Retinal pigment epithelial cell (primary cell): ENCODE measurements around the gene CHKB.

Experiments
- DNase-seq: peaks from one replicate; pipeline ENCODE4 v3.0.0-alpha.2; 2010; ENCODE audit warnings: low read depth
- H3K4me3 ChIP-seq: 2 replicates; pipeline ENCODE4 v1.5.1; 2011; ENCODE audit warnings: mild to moderate bottlenecking, low read length, control low read depth, moderate library complexity
- CTCF ChIP-seq: conservative IDR thresholded peaks from 2 replicates; pipeline ENCODE4 v1.5.1; 2011; ENCODE audit warnings: low read depth, low read length, control low read depth, inconsistent platforms

Gene CHKB

GRCh38 chr22:50585781-50586180 is 3.1 kb upstream of the CHKB start:
- TF ChIP-seq CTCF, result no peak
- no peak for DNase-seq
- no peak overlapping the region for H3K4me3 ChIP-seq

- no peak for TF ChIP-seq CTCF
- DNase-seq, result no peak
- H3K4me3 ChIP-seq, result no peak overlapping the region
Measured at GRCh38 chr22:50585238-50585637, 2.6 kb upstream of the CHKB start.

- H3K4me3 ChIP-seq, result no peak overlapping the region
- no peak for DNase-seq
- no peak for TF ChIP-seq CTCF
Measured at GRCh38 chr22:50584106-50585096, 1.8 kb upstream of the CHKB start.

- TF ChIP-seq CTCF, result no peak
- peak overlapping the region; percentile 68 for H3K4me3 ChIP-seq
- DNase-seq, result no peak
Measured at GRCh38 chr22:50583294-50583861, 729 bp upstream of the CHKB start.

GRCh38 chr22:50581950-50582492 is 628 bp downstream of the CHKB start:
- H3K4me3 ChIP-seq, result peak overlapping the region; percentile 72
- TF ChIP-seq CTCF, result no peak
- no peak for DNase-seq

DNA sequence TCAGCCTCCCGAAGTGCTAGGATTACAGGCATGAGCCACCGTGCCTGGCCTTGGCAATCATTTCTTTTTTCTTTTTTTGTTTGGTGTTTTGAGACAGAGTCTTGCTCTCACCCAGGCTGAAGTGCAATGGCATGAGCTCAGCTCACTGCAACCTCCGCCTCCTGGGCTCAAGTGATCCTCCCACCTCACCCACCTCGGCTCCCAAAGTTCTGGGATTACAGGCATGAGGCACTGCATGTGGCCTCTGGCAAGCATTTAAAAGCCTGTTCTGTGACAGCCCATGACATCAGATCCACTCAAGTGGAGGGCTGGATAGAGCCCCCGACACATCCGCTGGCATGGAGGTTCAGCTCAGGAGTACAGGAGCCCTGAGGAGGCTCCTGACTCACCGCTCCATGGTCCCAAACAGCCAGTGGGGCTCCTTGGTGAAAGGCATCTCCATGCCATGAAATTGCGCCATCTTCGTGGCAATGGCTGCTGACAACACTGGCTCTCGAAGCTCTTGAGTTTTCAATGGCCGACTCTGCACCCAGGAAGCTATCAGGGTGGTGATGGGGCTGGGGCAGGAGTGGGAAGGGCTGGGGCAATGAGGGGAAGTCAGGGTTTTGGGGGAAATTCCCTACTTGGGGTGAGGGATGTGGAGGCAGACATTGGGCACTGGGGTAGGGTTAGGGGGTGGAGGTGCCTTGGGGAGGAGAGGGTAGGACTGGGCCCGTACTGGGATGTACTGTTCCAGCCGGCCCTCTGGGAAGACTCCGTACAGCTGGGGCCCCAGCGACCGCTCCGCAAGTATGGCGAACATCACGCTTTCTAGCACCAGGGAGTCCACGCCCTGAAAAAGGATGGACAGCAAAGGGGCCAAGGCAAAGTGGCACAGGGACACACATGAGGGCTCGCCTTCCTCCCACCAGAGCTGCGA is 1.4 kb downstream of the CHKB start:
- no peak for DNase-seq
- no peak for TF ChIP-seq CTCF
- H3K4me3 ChIP-seq, result peak overlapping the region; percentile 72
